ENCODE measurements around the gene COG7.

COG7 gene

DNA sequence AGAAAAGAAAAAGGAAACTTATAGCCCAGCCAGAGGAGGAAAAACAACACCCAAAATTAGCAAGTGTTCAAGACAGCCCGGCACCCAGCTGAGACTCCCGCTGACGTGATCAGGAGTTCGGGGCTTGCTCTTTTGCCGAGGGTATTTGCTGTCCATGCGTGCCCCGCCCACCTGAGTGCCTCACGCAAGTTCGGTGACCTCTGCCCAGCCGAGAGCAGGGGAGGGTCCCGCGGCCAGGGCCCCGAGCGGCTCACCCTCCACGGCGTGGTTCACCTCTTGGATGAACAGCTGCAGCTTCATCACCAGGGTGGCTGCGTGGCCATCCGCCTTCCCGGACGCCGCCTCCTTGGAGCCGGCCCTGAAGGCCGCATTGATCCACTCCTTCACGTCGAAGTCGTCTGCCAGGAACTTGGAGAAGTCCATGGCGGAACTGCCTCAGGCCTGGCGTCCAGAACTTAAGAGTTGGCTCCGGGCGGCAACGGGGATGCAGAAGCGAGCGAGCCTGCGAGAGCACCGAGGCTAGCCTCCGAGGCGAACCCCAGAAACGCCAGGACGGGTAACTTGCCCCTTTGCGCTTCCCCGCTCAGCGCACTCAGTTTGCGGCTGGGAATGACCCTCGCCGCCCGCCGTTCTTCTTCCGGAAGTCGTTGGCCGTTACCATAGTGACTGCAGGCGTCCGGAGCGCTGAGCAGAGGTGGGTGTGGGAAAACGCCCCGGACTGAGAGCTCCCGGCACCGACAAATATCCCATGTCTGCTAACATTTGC is at the start of gene COG7:
TSS of gene COG7 (minus strand) at position 618 of the 766 bp plus-strand sequence. CDS start at position 423, 195 bp downstream.
- Histone ChIP-seq H3K27me3 (ENCODE audit: control insufficient read depth, insufficient read depth, low read length) (no peaks in the 10 kb centered on the region), H3K4me3 (ENCODE audit: low read length) (peak within 1 kb of the TSS; percentile 79), H3K36me3 (ENCODE audit: control insufficient read depth, insufficient read depth, low read length) (no peaks in the 10 kb centered on the region), H3K4me1 (ENCODE audit: control insufficient read depth, insufficient read depth, low read length) (no peaks in the 10 kb centered on the region), H3K9me3 (ENCODE audit: control insufficient read depth, insufficient read depth, low read length) (no peaks in the 10 kb centered on the region), H3K27ac (ENCODE audit: low read length) (no peak within 1 kb of the TSS)
- WGBS (ENCODE audit: insufficient coverage, insufficient read length) = no CpG with 5 or more reads among the region's 57 CpGs
- peak; percentile 82 for DNase-seq (ENCODE audit: low read depth, low spot score)

DNA sequence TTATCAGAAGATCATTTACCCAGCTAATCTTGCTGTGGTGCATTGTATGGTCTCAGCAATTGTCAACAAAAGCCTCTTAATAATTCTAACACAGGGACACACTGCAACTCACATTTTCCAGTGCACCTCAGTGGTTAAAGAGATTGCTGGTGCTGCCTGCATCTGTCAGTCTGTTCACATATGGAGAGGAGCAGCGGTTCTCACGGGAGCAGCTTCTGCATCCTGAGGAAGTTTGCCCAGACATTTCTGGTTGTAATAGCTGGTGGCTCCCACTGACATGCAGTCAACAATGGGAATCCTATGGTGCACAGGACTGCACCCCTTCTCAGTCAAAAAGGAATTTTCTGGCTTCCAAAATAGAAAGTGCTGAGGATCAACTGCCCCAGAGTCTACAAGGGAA is 49.5 kb upstream of the COG7 start:
- Histone ChIP-seq H3K4me1 (ENCODE audit: control insufficient read depth, insufficient read depth, low read length) (peaks cover 7% of the 10 kb centered on the region), H3K36me3 (ENCODE audit: control insufficient read depth, insufficient read depth, low read length) (0 out of 2 replicates have a peak, but pooled peaks cover 2% of the 10 kb centered on the region)

GRCh38 chr16:23501291-23501690 is 48.3 kb upstream of the COG7 start:
- no peak overlapping the region for H3K27ac ChIP-seq (ENCODE audit: low read length)
- peaks cover 7% of the 10 kb centered on the region for H3K4me1 ChIP-seq (ENCODE audit: control insufficient read depth, insufficient read depth, low read length)
- WGBS (ENCODE audit: insufficient coverage, insufficient read length) = no CpG with 5 or more reads among the region's 5 CpGs
- no peak overlapping the region for H3K4me3 ChIP-seq (ENCODE audit: low read length)
- H3K9me3 ChIP-seq (ENCODE audit: control insufficient read depth, insufficient read depth, low read length) = no peaks in the 10 kb centered on the region
- H3K36me3 ChIP-seq (ENCODE audit: control insufficient read depth, insufficient read depth, low read length) = 0 out of 2 replicates have a peak, but pooled peaks cover 2% of the 10 kb centered on the region
- no peaks in the 10 kb centered on the region for H3K27me3 ChIP-seq (ENCODE audit: control insufficient read depth, insufficient read depth, low read length)
- no peak for DNase-seq (ENCODE audit: low read depth, low spot score)

More for the DNA sequence above, 49.5 kb upstream of the COG7 start:
- H3K4me3 ChIP-seq (ENCODE audit: low read length) = no peak overlapping the region
- no peaks in the 10 kb centered on the region for H3K27me3 ChIP-seq (ENCODE audit: control insufficient read depth, insufficient read depth, low read length)
- no peak for DNase-seq (ENCODE audit: low read depth, low spot score)
- H3K27ac ChIP-seq (ENCODE audit: low read length) = no peak overlapping the region
- no CpG with 5 or more reads among the region's 2 CpGs for WGBS (ENCODE audit: insufficient coverage, insufficient read length)
- no peaks in the 10 kb centered on the region for H3K9me3 ChIP-seq (ENCODE audit: control insufficient read depth, insufficient read depth, low read length)

GRCh38 chr16:23500862-23501225 is 47.9 kb upstream of the COG7 start:
- Histone ChIP-seq H3K4me3 (ENCODE audit: low read length) (no peak overlapping the region), H3K27me3 (ENCODE audit: control insufficient read depth, insufficient read depth, low read length) (no peaks in the 10 kb centered on the region), H3K27ac (ENCODE audit: low read length) (no peak overlapping the region), H3K4me1 (ENCODE audit: control insufficient read depth, insufficient read depth, low read length) (peaks cover 5% of the 10 kb centered on the region), H3K36me3 (ENCODE audit: control insufficient read depth, insufficient read depth, low read length) (0 out of 2 replicates have a peak, but pooled peaks cover under 1% of the 10 kb centered on the region), H3K9me3 (ENCODE audit: control insufficient read depth, insufficient read depth, low read length) (no peaks in the 10 kb centered on the region)
- DNase-seq (ENCODE audit: low read depth, low spot score) = no peak
- WGBS (ENCODE audit: insufficient coverage, insufficient read length) = no CpG with 5 or more reads among the region's 4 CpGs

- Histone ChIP-seq H3K27ac (ENCODE audit: low read length) (no peak overlapping the region), H3K4me1 (ENCODE audit: control insufficient read depth, insufficient read depth, low read length) (peaks cover 5% of the 10 kb centered on the region), H3K36me3 (ENCODE audit: control insufficient read depth, insufficient read depth, low read length) (peaks cover 5% of the 10 kb centered on the region; the same call in 1 of the 2 replicates), H3K9me3 (ENCODE audit: control insufficient read depth, insufficient read depth, low read length) (no peaks in the 10 kb centered on the region), H3K4me3 (ENCODE audit: low read length) (no peak overlapping the region), H3K27me3 (ENCODE audit: control insufficient read depth, insufficient read depth, low read length) (no peaks in the 10 kb centered on the region)
- no peak for DNase-seq (ENCODE audit: low read depth, low spot score)
- no CpG with 5 or more reads among the region's 20 CpGs for WGBS (ENCODE audit: insufficient coverage, insufficient read length)
Measured at GRCh38 chr16:23500212-23500861, 47.3 kb upstream of the COG7 start.

GRCh38 chr16:23499801-23500200 is 46.8 kb upstream of the COG7 start:
- Histone ChIP-seq H3K36me3 (ENCODE audit: control insufficient read depth, insufficient read depth, low read length) (peaks cover 6% of the 10 kb centered on the region; the same call in 1 of the 2 replicates), H3K9me3 (ENCODE audit: control insufficient read depth, insufficient read depth, low read length) (no peaks in the 10 kb centered on the region), H3K27me3 (ENCODE audit: control insufficient read depth, insufficient read depth, low read length) (no peaks in the 10 kb centered on the region), H3K4me1 (ENCODE audit: control insufficient read depth, insufficient read depth, low read length) (peaks cover 3% of the 10 kb centered on the region; the same call in 1 of the 2 replicates), H3K27ac (ENCODE audit: low read length) (no peak overlapping the region), H3K4me3 (ENCODE audit: low read length) (no peak overlapping the region)
- no CpG with 5 or more reads among the region's 7 CpGs for WGBS (ENCODE audit: insufficient coverage, insufficient read length)
- no peak for DNase-seq (ENCODE audit: low read depth, low spot score)

DNA sequence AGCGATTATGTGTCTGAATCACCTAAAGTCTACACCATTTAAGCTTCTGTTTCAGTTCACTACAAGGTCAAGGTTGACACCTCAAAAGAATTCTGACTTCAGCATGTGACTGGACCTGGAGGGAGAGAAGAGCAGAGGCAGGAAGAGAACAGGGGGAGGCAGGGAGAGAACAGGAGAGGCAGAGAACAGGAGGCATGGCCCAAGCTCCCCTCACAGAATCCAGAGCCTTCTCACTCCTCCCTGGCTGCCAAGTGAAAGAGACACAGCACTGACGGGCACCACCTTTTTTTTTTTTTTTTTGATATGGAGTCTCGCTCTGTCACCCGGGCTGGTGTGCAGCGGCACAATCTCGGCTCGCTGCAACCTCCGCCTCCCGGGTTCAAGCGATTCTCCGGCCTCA is 45.9 kb upstream of the COG7 start:
- no peak overlapping the region for H3K27ac ChIP-seq (ENCODE audit: low read length)
- no CpG with 5 or more reads among the region's 11 CpGs for WGBS (ENCODE audit: insufficient coverage, insufficient read length)
- peaks cover 3% of the 10 kb centered on the region; the same call in 1 of the 2 replicates for H3K4me1 ChIP-seq (ENCODE audit: control insufficient read depth, insufficient read depth, low read length)
- no peak overlapping the region for H3K4me3 ChIP-seq (ENCODE audit: low read length)
- H3K9me3 ChIP-seq (ENCODE audit: control insufficient read depth, insufficient read depth, low read length) = no peaks in the 10 kb centered on the region
- H3K36me3 ChIP-seq (ENCODE audit: control insufficient read depth, insufficient read depth, low read length) = peaks cover 14% of the 10 kb centered on the region
- no peaks in the 10 kb centered on the region for H3K27me3 ChIP-seq (ENCODE audit: control insufficient read depth, insufficient read depth, low read length)
- no peak for DNase-seq (ENCODE audit: low read depth, low spot score)

DNA sequence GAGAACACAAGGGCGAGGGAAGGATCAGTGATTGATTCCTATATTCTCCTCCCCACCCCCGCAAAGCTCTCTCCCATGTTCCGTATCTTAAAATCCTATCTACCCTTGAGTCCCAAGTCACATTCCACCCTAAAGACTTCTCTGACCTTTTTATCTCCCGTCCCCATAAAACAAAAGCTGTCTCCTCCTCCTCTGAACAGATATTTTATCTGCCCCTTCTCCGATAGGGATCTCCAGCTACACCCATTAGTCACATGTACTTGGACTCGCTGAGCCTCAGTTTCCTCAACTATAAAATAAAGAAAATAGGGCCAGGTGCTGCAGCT is 44.5 kb upstream of the COG7 start:
- peaks cover 27% of the 10 kb centered on the region for H3K36me3 ChIP-seq (ENCODE audit: control insufficient read depth, insufficient read depth, low read length)
- no peak overlapping the region for H3K27ac ChIP-seq (ENCODE audit: low read length)
- H3K4me3 ChIP-seq (ENCODE audit: low read length) = no peak overlapping the region
- H3K9me3 ChIP-seq (ENCODE audit: control insufficient read depth, insufficient read depth, low read length) = no peaks in the 10 kb centered on the region
- H3K4me1 ChIP-seq (ENCODE audit: control insufficient read depth, insufficient read depth, low read length) = peaks cover 3% of the 10 kb centered on the region; the same call in 1 of the 2 replicates
- DNase-seq (ENCODE audit: low read depth, low spot score) = no peak
- no peaks in the 10 kb centered on the region for H3K27me3 ChIP-seq (ENCODE audit: control insufficient read depth, insufficient read depth, low read length)
- no CpG with 5 or more reads among the region's 6 CpGs for WGBS (ENCODE audit: insufficient coverage, insufficient read length)

DNA sequence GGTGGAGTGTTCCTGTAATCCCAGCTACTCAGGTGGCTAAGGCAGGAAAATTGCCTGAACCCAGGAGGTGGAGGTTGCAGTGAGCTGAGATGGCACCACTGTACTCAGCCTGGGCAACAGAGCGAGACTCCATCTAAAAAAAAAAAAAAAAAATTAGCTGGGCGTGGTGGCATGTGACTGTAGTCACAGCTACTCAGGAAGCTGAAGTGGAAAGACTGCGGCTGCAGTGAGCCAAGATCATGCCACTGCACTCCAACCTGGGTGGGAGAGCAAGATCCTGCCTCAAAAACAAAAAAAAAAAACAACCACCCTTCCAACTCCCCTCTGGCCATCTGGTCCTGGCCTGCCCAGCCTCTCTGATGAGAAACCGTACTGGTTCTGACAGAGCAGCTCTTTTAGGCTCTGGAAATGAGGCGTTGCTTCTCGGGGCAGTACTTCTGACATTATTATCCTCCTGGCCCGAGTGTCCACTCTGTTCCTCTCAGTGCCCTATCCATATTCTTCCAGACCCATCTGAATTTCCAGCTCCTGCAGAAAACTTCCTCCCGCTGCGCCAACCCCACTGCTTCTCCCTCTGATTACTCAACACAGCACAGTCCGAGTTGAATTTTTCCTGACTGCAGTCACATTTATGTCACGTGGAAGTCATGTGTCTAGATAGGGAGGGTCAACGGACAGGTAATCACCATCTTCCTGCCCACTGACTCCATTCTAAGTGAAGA is 44.0 kb upstream of the COG7 start:
- H3K36me3 ChIP-seq (ENCODE audit: control insufficient read depth, insufficient read depth, low read length) = peaks cover 27% of the 10 kb centered on the region
- H3K27ac ChIP-seq (ENCODE audit: low read length) = no peak overlapping the region
- no peak overlapping the region for H3K4me3 ChIP-seq (ENCODE audit: low read length)

GRCh38 chr16:23495671-23496070 is 42.7 kb upstream of the COG7 start:
- Histone ChIP-seq H3K36me3 (ENCODE audit: control insufficient read depth, insufficient read depth, low read length) (peaks cover 29% of the 10 kb centered on the region), H3K4me1 (ENCODE audit: control insufficient read depth, insufficient read depth, low read length) (peaks cover 3% of the 10 kb centered on the region; the same call in 1 of the 2 replicates), H3K27ac (ENCODE audit: low read length) (no peak overlapping the region), H3K9me3 (ENCODE audit: control insufficient read depth, insufficient read depth, low read length) (no peaks in the 10 kb centered on the region), H3K4me3 (ENCODE audit: low read length) (no peak overlapping the region), H3K27me3 (ENCODE audit: control insufficient read depth, insufficient read depth, low read length) (no peaks in the 10 kb centered on the region)
- no CpG with 5 or more reads among the region's 4 CpGs for WGBS (ENCODE audit: insufficient coverage, insufficient read length)
- DNase-seq (ENCODE audit: low read depth, low spot score) = no peak

More for the DNA sequence above, 44.0 kb upstream of the COG7 start:
- no peak for DNase-seq (ENCODE audit: low read depth, low spot score)
- no CpG with 5 or more reads among the region's 12 CpGs for WGBS (ENCODE audit: insufficient coverage, insufficient read length)
- Histone ChIP-seq H3K27me3 (ENCODE audit: control insufficient read depth, insufficient read depth, low read length) (no peaks in the 10 kb centered on the region), H3K4me1 (ENCODE audit: control insufficient read depth, insufficient read depth, low read length) (peaks cover 3% of the 10 kb centered on the region; the same call in 1 of the 2 replicates), H3K9me3 (ENCODE audit: control insufficient read depth, insufficient read depth, low read length) (no peaks in the 10 kb centered on the region)
